H9 (cell line): ENCODE data around the gene SLC25A27. TPM values are rescaled to one million over a fixed set of nuclear protein-coding genes. Genes with fewer than 3 reads are reported as not detected.

ENCODE experiments used
- DNase-seq: peaks from one replicate; pipeline ENCODE4 v3.0.0-alpha.2; 2017
- H2AFZ ChIP-seq: one replicate; pipeline ENCODE4 v1.6.1; 2013; ENCODE audit warnings: mild to moderate bottlenecking, low read length, control low read depth, moderate library complexity
- H2AK5ac ChIP-seq: 2 replicates; pipeline ENCODE4 v1.6.1; 2013; ENCODE audit warnings: low read length, control low read depth, mixed read lengths; ENCODE audit not compliant: insufficient read length
- H2BK120ac ChIP-seq: one replicate; pipeline ENCODE4 v1.6.1; 2013; ENCODE audit warnings: low read depth, mild to moderate bottlenecking, low read length, control low read depth, inconsistent platforms; ENCODE audit not compliant: poor library complexity, severe bottlenecking
- H2BK12ac ChIP-seq: 2 replicates; pipeline ENCODE4 v1.6.1; 2013; ENCODE audit warnings: low read length, control low read depth, mixed read lengths, low read depth; ENCODE audit not compliant: insufficient read length
- H2BK15ac ChIP-seq: 2 replicates; pipeline ENCODE4 v1.6.1; 2013; ENCODE audit warnings: low read depth, low read length, control low read depth
- H2BK20ac ChIP-seq: one replicate; pipeline ENCODE4 v1.6.1; 2013; ENCODE audit warnings: low read depth, mild to moderate bottlenecking, low read length, control low read depth, inconsistent platforms; ENCODE audit not compliant: poor library complexity, severe bottlenecking
- H2BK5ac ChIP-seq: 2 replicates; pipeline ENCODE4 v1.6.1; 2013; ENCODE audit warnings: low read length, control low read depth, mixed read lengths; ENCODE audit not compliant: insufficient read length
- H3K14ac ChIP-seq: 2 replicates; pipeline ENCODE4 v1.6.1; 2013; ENCODE audit warnings: low read length, control low read depth; ENCODE audit not compliant: insufficient read depth
- H3K18ac ChIP-seq: 2 replicates; pipeline ENCODE4 v1.6.1; 2013; ENCODE audit warnings: low read depth, mild to moderate bottlenecking, mixed read lengths, low read length, control low read depth; ENCODE audit not compliant: insufficient read length
- H3K23ac ChIP-seq: 2 replicates; pipeline ENCODE4 v1.6.1; 2013; ENCODE audit warnings: low read length, control low read depth, mixed read lengths, low read depth; ENCODE audit not compliant: insufficient read length
- H3K23me2 ChIP-seq: 2 replicates; pipeline ENCODE4 v1.6.1; 2013; ENCODE audit warnings: low read depth, mild to moderate bottlenecking, mixed read lengths, low read length, control low read depth; ENCODE audit not compliant: insufficient read length, poor library complexity, severe bottlenecking
- H3K27ac ChIP-seq: 2 replicates; pipeline ENCODE4 v1.5.1; 2013; ENCODE audit warnings: low read length, control low read depth, mixed read lengths, low read depth; ENCODE audit not compliant: insufficient read length
- H3K27me3 ChIP-seq: 2 replicates; pipeline ENCODE4 v1.6.1; 2013; ENCODE audit warnings: low read length, control low read depth, inconsistent platforms; ENCODE audit not compliant: insufficient read depth
- H3K4ac ChIP-seq: 2 replicates; pipeline ENCODE4 v1.6.1; 2013; ENCODE audit warnings: low read depth, mild to moderate bottlenecking, control low read depth, inconsistent platforms, low read length, moderate library complexity
- H3K4me1 ChIP-seq: 2 replicates; pipeline ENCODE4 v1.6.1; 2013; ENCODE audit warnings: low read length, control low read depth, inconsistent platforms; ENCODE audit not compliant: insufficient read depth
- H3K4me2 ChIP-seq: 2 replicates; pipeline ENCODE4 v1.6.1; 2013; ENCODE audit warnings: low read length, control low read depth, mixed read lengths; ENCODE audit not compliant: insufficient read length, insufficient read depth
- H3K56ac ChIP-seq: 2 replicates; pipeline ENCODE4 v1.6.1; 2013; ENCODE audit warnings: low read depth, mild to moderate bottlenecking, mixed read lengths, low read length, control low read depth; ENCODE audit not compliant: insufficient read length
- H3K79me1 ChIP-seq: 2 replicates; pipeline ENCODE4 v1.6.1; 2013; ENCODE audit warnings: low read depth, mild to moderate bottlenecking, moderate library complexity, low read length, control low read depth, inconsistent platforms; ENCODE audit not compliant: insufficient read depth, poor library complexity, severe bottlenecking
- H3K79me2 ChIP-seq: 2 replicates; pipeline ENCODE4 v1.6.1; 2013; ENCODE audit warnings: low read length, control low read depth, inconsistent platforms; ENCODE audit not compliant: insufficient read depth
- H3K9ac ChIP-seq: 2 replicates; pipeline ENCODE4 v1.6.1; 2013; ENCODE audit warnings: low read length, control low read depth, mixed read lengths; ENCODE audit not compliant: insufficient read length; ENCODE audit errors: extremely low read depth
- H3K9me3 ChIP-seq: one replicate; pipeline ENCODE4 v1.6.1; 2013; ENCODE audit warnings: low read depth, low read length, inconsistent platforms; ENCODE audit not compliant: control insufficient read depth
- H3T11ph ChIP-seq: one replicate; pipeline ENCODE4 v1.6.1; 2013; ENCODE audit warnings: mild to moderate bottlenecking, low read length, control low read depth, inconsistent platforms
- H4K20me1 ChIP-seq: one replicate; pipeline ENCODE4 v1.6.1; 2013; ENCODE audit not compliant: control insufficient read depth, insufficient read length, insufficient read depth
- H4K5ac ChIP-seq: 2 replicates; pipeline ENCODE4 v1.6.1; 2013; ENCODE audit warnings: low read depth, mild to moderate bottlenecking, mixed read lengths, low read length, control low read depth; ENCODE audit not compliant: insufficient read length
- H4K8ac ChIP-seq: replicated peaks from 2 replicates; pipeline ENCODE4 v1.6.1; 2013; ENCODE audit warnings: low read length, control low read depth, mixed read lengths, low read depth; ENCODE audit not compliant: insufficient read length
- H4K91ac ChIP-seq: 2 replicates; pipeline ENCODE4 v1.6.1; 2013; ENCODE audit warnings: low read depth, mild to moderate bottlenecking, moderate library complexity, mixed read lengths, low read length, control low read depth; ENCODE audit not compliant: insufficient read length
- H3K27ac Mint-ChIP-seq, 3 experiments: 2 replicates in 2 of 3; 3 replicates in 1 of 3; pipeline ENCODE4 v1.8.0; 2020 to 2021; ENCODE audit warnings: mixed read lengths in 3 of 3, mild to moderate bottlenecking in 1 of 3, moderate library complexity in 1 of 3
- H3K27me3 Mint-ChIP-seq: 2 replicates; pipeline ENCODE4 v1.8.0; 2021; ENCODE audit warnings: low read depth, mild to moderate bottlenecking, moderate library complexity, mixed read lengths
- H3K36me3 Mint-ChIP-seq, 3 experiments: 2 replicates in 2 of 3; 3 replicates in 1 of 3; pipeline ENCODE4 v1.8.0; 2020 to 2021; ENCODE audit warnings: low read depth in 3 of 3, mixed read lengths in 3 of 3; ENCODE audit not compliant: insufficient read depth in 1 of 3
- H3K4me1 Mint-ChIP-seq, 2 experiments: 2 replicates each; pipeline ENCODE4 v1.8.0; 2020; ENCODE audit warnings: mixed read lengths in 2 of 2
- H3K4me3 Mint-ChIP-seq, 2 experiments: 2 replicates in 1 of 2; 3 replicates in 1 of 2; pipeline ENCODE4 v1.8.0; 2020 to 2021; ENCODE audit warnings: mild to moderate bottlenecking in 2 of 2, mixed read lengths in 2 of 2, moderate library complexity in 1 of 2
- H3K9me3 Mint-ChIP-seq, 2 experiments: 2 replicates in 1 of 2; 3 replicates in 1 of 2; pipeline ENCODE4 v1.8.0; 2020; ENCODE audit warnings: mild to moderate bottlenecking in 2 of 2, mixed read lengths in 2 of 2, moderate library complexity in 1 of 2
- WGBS: extraction: QIAGEN DNeasy Blood & Tissue Kit; methylation state at CpG from one replicate; pipeline ENCODE4 v1.1.7; 2013; ENCODE audit warnings: missing lambda C conversion rate, low lambda C conversion rate, mixed read lengths; ENCODE audit not compliant: insufficient read length; ENCODE audit errors: extremely low coverage; 5-methylcytosine and 5-hydroxymethylcytosine counted together
- total RNA-seq: library from RNA; stranded (reverse); gene quantifications from 2 replicates; pipeline ENCODE4 v1.2.1, GENCODE V29; 2021
- TF ChIP-seq, protein P1 (sequence below): fragments of 200-600 bp; sonication (generic); conservative IDR thresholded peaks from 3 replicates; pipeline ENCODE4 v1.8.0; 2021; ENCODE audit warnings: antibody characterized with exemption, mild to moderate bottlenecking

Gene SLC25A27
- total RNA-seq, 1 experiment from 2014 or later: 5.1 TPM

DNA sequence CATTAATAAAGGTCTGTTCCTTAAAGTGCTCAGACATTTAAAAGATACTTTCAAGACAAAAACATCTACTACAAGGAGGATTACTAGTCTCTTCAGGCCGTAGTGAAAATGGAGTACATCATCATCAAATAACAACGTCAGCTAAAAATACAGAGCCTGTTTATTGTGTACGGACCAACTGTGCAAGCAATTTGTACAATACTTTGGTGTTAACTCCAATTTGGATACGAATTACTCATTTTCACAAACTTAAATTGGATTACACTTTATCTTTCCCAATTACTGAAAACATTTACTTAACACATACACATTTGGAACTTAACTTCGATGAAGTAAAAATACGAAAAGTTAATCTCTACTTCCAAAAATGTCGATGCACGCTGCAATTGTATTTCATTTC lies 959 bp upstream of the SLC25A27 start:
- Histone ChIP-seq H3K27ac (no peak overlapping the region), H4K91ac (no peak overlapping the region), H2BK15ac (no peak overlapping the region), H2BK12ac (no peak overlapping the region), H3K4me2 (peak overlapping the region; percentile 53), H4K8ac (no peak overlapping the region), H3K4ac (no peak overlapping the region), H3K4me1 (no peaks in the 10 kb centered on the region), H2AK5ac (no peak overlapping the region), H4K20me1 (no peaks in the 10 kb centered on the region), H3K9ac (peak overlapping the region; percentile 70), H3K79me1 (no peaks in the 10 kb centered on the region), H3K79me2 (no peaks in the 10 kb centered on the region), H3K18ac (no peak overlapping the region), H2BK20ac (no peak overlapping the region), H3K14ac (no peak overlapping the region), H2BK5ac (no peak overlapping the region), H2AFZ (no peak overlapping the region), H3K27me3 (no peaks in the 10 kb centered on the region; the same call in 1 of the 2 replicates), H2BK120ac (no peak overlapping the region), H3K23ac (no peak overlapping the region), H3K9me3 (no peaks in the 10 kb centered on the region), H3K56ac (no peak overlapping the region), H3K23me2 (no peaks in the 10 kb centered on the region), H3T11ph (no peak overlapping the region), H4K5ac (no peak overlapping the region)
- DNase-seq: no peak
- peaks cover 20% of the 10 kb centered on the region for H3K27me3 Mint-ChIP-seq
- TF ChIP-seq, protein P1, sequence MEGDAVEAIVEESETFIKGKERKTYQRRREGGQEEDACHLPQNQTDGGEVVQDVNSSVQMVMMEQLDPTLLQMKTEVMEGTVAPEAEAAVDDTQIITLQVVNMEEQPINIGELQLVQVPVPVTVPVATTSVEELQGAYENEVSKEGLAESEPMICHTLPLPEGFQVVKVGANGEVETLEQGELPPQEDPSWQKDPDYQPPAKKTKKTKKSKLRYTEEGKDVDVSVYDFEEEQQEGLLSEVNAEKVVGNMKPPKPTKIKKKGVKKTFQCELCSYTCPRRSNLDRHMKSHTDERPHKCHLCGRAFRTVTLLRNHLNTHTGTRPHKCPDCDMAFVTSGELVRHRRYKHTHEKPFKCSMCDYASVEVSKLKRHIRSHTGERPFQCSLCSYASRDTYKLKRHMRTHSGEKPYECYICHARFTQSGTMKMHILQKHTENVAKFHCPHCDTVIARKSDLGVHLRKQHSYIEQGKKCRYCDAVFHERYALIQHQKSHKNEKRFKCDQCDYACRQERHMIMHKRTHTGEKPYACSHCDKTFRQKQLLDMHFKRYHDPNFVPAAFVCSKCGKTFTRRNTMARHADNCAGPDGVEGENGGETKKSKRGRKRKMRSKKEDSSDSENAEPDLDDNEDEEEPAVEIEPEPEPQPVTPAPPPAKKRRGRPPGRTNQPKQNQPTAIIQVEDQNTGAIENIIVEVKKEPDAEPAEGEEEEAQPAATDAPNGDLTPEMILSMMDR: no peak
- H3K27ac Mint-ChIP-seq: peak overlapping the region in 1 of 3 experiments; percentile 59; a peak in 1 of 7 replicates
- no peaks in the 10 kb centered on the region for H3K9me3 Mint-ChIP-seq
- H3K36me3 Mint-ChIP-seq: no peaks in the 10 kb centered on the region; a peak in 1 of 7 replicates
- peak overlapping the region; percentile 82 to 89 for H3K4me3 Mint-ChIP-seq
- H3K4me1 Mint-ChIP-seq: peaks cover 12 to 24% of the 10 kb centered on the region in 2 experiments
- WGBS: no CpG with 5 or more reads among the region's 8 CpGs
